GM21723 (cell line): ENCODE data around the gene TARS3.
"Not testable (repeated sequence)": the region's sequence is repeated elsewhere in the genome, so short reads cannot be mapped to it uniquely, and the experiment has no call there.

ENCODE experiments used
- ATAC-seq: cut with Tn5 transposase; IDR thresholded peaks from one replicate; pipeline ENCODE4 v1.9.1; 2021; ENCODE audit warnings: mild to moderate bottlenecking, moderate library complexity; ENCODE audit not compliant: unreplicated experiment

TARS3 gene

GRCh38 chr15:101723874-101724674 is at the start of gene TARS3:
TARS3 (minus strand) TSS chr15:101724473; CDS start chr15:101724387, 86 bp downstream.
- peak; percentile 85 for ATAC-seq

DNA sequence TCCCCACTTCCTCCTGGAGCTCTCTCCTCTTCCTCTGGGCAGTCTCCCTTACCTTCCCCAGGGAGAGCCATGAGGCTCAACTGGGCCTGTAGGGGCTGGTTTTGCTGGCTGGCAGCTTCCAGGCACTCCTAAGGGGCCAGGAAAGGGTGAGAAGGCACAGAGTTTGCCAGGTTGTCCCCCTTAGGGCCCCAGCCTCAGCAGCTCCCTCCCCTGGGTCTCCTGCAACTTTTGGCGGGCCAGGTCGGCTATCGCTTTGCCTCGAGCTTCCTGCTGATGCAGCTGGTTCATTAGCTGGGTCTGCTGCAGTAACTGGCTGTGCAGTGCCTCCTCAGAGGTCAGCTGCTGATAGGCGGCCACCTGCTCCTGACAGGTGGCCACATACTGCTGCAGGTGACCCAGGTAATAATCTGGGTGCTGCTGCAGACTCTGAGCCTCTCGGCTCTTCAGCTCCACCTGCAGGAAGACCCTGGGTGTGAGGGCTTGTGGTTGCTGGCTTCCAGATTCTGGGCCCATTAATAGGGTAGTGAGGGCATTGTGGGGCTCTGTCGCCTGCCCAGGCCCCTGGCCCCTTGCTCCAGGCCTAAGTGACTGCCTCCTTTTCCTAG is 49.3 kb upstream of the TARS3 start:
- ATAC-seq, result no peak

- ATAC-seq, result no peak
These were observed 48.6 kb upstream of the TARS3 start for GRCh38 chr15:101772921-101773320.

DNA sequence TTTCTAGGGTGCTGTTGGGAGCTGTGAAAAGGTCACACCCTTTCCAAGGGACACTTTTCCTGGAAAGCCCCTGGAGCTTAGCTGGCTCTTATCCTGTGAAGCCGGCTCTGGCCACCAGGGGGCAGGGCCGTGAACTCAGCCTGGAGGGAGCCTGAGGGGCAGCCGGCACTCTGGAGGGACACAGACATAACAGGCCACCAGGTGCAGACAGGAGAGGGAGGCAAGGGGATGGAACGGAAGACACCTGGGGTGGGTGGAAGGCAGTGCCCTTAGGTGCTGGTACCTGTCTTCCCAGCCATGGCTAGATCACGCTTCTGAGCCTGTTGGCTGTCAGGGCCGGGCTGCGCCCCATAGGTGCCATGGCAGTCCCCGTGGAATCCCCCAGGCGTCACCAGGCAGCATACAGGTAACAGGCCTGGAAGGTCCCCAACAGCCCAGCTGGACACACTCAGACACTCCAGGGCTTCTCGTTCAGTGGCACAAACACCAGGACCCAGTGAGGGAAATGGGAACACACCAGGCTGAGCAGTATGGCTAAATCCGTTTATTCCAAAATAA is 42.9 kb upstream of the TARS3 start:
- ATAC-seq, result not testable (repeated sequence)

DNA sequence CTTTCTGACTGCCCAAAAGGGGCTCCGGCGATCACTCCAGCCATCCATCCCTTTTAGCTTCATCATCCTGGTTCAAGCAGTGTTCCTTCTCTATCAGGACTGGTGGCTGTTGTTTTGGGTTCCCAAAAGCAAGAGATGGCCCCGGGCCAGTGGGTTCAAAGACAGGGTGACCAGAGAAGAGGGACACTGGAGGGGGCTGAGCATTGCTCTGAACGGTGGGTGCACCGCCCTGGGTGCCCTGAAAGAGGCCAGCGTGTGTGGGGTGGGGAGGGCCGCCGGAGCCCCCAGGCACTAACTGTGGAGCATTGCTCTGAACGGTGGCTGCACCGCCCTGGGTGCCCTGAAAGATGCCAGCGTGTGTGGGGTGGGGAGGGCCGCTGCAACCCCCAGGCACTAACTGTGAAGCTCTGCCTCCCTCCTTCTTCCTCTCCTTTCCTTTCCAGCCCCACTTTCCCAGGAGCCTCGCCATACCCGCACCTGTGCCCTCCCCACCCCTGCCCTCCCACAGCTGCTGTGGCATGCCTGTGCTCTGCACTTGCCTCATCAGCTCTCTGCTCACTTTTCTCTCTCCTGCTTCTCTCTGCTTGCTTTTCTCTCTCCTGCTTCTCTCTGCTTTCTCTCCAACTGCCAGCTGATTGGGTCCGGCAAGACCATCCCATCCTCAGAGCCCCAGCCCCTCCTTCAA is 41.6 kb upstream of the TARS3 start:
- ATAC-seq, result no peak

- ATAC-seq, result not testable (repeated sequence)
These were observed 41.0 kb upstream of the TARS3 start for GRCh38 chr15:101765340-101765671.

GRCh38 chr15:101764669-101765339 is 40.5 kb upstream of the TARS3 start:
- ATAC-seq, result not testable (repeated sequence)

- ATAC-seq, result peak; percentile 33
These were observed 22.4 kb upstream of the TARS3 start for GRCh38 chr15:101746716-101747082.

DNA sequence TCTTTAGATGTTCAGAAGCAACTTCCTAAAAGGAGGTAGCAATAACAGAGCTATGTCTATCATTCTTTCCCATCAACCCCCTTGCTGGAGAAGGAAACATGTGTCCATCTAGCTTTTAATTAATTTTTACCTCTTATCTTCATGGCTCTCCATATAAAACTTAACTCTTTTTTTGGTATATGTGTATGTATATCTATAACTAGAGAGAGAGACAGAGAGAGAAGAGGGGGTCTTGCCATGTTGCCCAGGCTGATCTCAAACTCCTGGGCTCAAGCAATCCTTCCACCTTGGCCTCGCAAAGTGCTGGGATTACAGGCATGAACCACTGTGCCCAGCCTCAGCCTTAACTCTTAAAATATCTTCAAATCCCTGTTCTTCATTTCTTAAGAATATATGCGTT is 10.6 kb upstream of the TARS3 start:
- ATAC-seq, result not testable (repeated sequence)

GRCh38 chr15:101733545-101733944 is 9.3 kb upstream of the TARS3 start:
- no peak for ATAC-seq

DNA sequence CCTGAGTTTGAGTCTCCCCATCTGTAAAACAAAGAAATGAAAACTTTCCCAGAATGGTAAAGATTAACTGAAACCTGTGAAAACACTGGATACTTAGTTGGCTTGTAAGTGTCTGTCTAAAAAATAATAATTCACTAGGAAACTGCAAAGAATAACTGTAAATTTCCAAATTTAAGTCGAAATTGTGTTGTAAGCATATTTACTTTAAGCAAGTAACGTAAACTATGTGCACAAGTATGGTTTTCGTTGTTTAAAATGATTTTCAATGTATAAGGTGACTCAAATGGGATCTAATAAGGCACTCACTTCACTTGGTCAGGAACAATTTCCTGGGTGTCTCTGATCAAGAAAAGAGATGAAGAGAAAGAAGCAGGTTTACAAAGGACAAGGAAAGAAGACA is 8.5 kb upstream of the TARS3 start:
- ATAC-seq, result no peak

- ATAC-seq, result no peak
These were observed 7.5 kb upstream of the TARS3 start for GRCh38 chr15:101731746-101732145.

GRCh38 chr15:101727186-101727585 is 2.9 kb upstream of the TARS3 start:
- ATAC-seq, result no peak

GRCh38 chr15:101725073-101725472 is 800 bp upstream of the TARS3 start:
- no peak for ATAC-seq

DNA sequence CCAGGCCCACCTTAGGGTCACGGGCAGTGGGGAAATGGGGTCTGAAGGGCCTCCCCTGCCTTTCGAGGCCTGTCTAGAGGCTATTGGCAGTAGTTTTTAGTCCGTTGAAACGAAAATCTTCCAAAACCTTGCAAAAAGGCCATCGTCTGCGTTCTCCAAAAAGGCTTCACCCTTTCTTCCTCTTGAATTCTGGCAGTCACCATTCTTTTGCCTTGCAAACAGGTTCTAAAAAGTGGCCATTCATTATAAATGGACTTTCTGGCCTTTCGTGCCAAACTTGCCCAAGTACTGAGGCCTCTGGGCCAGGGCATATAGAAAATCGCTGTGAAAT is 367 bp upstream of the TARS3 start:
- peak; percentile 1 for ATAC-seq

- ATAC-seq, result peak; percentile 50
These were observed 951 bp downstream of the TARS3 start for GRCh38 chr15:101723171-101723873.

GRCh38 chr15:101718896-101719295 is 5.4 kb downstream of the TARS3 start:
- ATAC-seq, result no peak

DNA sequence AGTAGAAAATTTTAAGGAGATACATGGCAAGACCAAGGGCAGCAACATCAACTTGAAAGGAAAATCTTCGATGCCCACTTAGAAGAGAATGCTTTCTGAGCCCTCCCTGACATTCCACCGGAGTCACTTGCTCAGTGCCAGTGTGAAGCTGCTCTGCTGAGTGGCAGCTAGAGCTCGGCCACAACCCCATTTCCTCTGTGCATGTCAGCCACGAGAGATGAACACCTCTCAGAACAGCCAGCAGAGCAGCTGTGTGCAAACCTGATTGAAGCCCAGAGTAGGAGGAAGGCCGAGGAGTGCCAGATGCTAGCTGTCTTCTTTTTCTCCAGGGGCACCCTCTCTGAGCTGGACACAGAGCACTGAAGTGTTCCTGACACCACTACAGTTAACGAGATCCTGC is 12.2 kb downstream of the TARS3 start:
- ATAC-seq, result no peak

GRCh38 chr15:101710806-101711205 is 13.5 kb downstream of the TARS3 start:
- ATAC-seq, result no peak

GRCh38 chr15:101709466-101709865 is 14.8 kb downstream of the TARS3 start:
- no peak for ATAC-seq

GRCh38 chr15:101707983-101708382 is 16.3 kb downstream of the TARS3 start:
- ATAC-seq, result no peak
